ENCODE results near the gene FAM234B. TPM values are rescaled to one million over a fixed set of nuclear protein-coding genes. Genes with fewer than 3 reads are reported as not detected.

Gene FAM234B
- total RNA-seq, 1 experiment from 2014 or later: 25.9 TPM

DNA sequence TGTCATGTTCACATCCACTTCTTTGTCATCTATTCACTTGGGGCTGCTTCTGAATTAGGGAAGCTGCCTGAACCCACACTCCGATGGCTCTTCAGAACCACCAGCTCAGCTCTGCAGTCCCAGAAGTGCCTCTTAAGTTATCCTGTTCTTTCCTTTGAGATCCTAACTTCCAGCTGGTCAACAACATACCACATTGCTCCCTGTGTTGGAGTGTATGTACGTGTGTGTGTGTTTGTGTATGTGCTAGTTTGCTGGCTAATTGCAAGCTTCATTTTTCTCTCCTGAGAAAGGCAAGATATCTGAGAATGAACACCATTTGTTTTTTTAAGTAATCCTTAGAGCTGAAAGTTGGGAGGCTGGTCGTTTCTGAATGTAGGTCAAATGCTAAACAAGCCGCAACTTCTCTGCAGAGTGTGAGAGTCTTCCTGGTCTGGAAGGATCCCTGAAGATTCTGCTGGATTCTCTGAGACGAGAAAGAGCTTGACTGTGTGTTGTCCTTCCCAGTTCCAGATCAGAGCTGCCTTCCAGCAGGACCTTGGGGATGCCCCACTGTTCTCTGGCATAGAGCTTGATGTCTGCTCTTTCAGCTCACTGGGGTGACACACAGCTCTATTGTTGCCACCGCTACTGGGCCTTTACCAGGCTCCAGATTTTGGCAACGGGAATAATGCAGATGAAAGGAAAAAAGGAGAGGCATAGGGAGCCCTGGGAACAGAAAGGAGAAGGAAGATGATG is 58.4 kb downstream of the FAM234B start:
- Mint-ChIP-seq H3K9me3 (no peaks in the 10 kb centered on the region), H3K4me1 (peaks cover 46% of the 10 kb centered on the region), H3K27me3 (ENCODE audit: low read depth) (peaks cover 3% of the 10 kb centered on the region), H3K4me3 (peak overlapping the region; percentile 74), H3K27ac (peak overlapping the region; percentile 72; the same call in 1 of the 2 replicates), H3K36me3 (no peaks in the 10 kb centered on the region)
- TF ChIP-seq ZNF423 (CRISPR knock-in tag; IDR thresholded peaks at IDR 0.05): no peak
- TF ChIP-seq, protein P1, sequence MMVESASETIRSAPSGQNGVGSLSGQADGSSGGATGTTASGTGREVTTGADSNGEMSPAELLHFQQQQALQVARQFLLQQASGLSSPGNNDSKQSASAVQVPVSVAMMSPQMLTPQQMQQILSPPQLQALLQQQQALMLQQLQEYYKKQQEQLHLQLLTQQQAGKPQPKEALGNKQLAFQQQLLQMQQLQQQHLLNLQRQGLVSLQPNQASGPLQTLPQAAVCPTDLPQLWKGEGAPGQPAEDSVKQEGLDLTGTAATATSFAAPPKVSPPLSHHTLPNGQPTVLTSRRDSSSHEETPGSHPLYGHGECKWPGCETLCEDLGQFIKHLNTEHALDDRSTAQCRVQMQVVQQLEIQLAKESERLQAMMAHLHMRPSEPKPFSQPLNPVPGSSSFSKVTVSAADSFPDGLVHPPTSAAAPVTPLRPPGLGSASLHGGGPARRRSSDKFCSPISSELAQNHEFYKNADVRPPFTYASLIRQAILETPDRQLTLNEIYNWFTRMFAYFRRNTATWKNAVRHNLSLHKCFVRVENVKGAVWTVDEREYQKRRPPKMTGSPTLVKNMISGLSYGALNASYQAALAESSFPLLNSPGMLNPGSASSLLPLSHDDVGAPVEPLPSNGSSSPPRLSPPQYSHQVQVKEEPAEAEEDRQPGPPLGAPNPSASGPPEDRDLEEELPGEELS (CRISPR knock-in tag; IDR thresholded peaks at IDR 0.05): no peak
- no peak for TF ChIP-seq NFATC4 (CRISPR knock-in tag; IDR thresholded peaks at IDR 0.05)
- TF ChIP-seq ZNF263 (CRISPR knock-in tag; IDR thresholded peaks at IDR 0.05; ENCODE audit: low read depth): no peak
- TF ChIP-seq NR2C2 (CRISPR knock-in tag; IDR thresholded peaks at IDR 0.05): no peak
- TF ChIP-seq, protein P2, sequence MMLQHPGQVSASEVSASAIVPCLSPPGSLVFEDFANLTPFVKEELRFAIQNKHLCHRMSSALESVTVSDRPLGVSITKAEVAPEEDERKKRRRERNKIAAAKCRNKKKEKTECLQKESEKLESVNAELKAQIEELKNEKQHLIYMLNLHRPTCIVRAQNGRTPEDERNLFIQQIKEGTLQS (CRISPR knock-in tag; conservative IDR thresholded peaks at IDR 0.05): no peak
- ChIA-PET POLR2A (interaction anchor here (1.8 kb wide), 1 partner anchor 13 kb away, joined by 6 read pairs; no protein-coding TSS in a partner anchor), CTCF (interaction anchor here (0.7 to 5.8 kb wide), 7 partner anchors 23 to 880 kb away, joined by 3 to 47 read pairs (median 4); no protein-coding TSS in a partner anchor)
- no peak for ATAC-seq
- DNase-seq (ENCODE audit: low spot score): no peak

DNA sequence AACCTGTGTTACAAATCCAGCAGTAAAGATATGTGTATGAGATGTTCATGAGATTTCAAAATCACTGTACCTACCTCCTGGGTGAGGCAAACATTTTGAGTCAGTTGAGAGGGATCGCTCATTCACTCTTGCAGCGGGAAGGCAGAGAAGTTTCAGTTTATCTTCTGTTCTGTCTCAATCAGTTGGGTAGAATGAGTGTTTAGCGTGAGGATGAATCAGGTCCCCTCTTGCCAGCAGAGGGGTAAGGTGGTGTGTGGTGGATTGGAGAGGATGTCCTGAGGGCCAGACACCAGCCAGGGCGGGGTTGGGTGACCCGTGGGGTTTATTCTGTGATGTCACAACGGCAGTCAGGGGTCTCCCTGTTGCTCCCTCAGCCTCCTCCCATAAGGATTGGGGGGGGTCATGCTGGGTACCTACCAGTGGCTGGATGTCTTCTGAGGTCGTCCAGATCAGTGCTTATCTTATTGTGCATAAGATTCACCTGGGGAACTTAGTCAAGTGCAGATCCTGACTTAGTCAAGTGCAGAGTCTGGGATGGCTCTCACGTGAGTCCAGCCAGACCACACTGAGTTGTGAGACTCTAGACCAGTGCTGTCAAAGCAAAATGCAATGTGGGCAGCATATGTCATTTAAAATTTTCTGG is 59.3 kb downstream of the FAM234B start, which contains the start of gene GSG1:
Gene GSG1, minus strand, starts transcription at position 277 of the 643 bp plus-strand sequence. Its CDS starts 155 bp downstream, at position 122.
- Mint-ChIP-seq H3K4me3 (no peak within 1 kb of the TSS), H3K27me3 (ENCODE audit: low read depth) (peaks cover 3% of the 10 kb centered on the region), H3K27ac (peak within 1 kb of the TSS; percentile 72; the same call in 1 of the 2 replicates), H3K4me1 (peaks cover 39% of the 10 kb centered on the region), H3K36me3 (no peaks in the 10 kb centered on the region), H3K9me3 (peaks cover 6% of the 10 kb centered on the region; the same call in 1 of the 2 replicates)
- ATAC-seq (no peak), DNase-seq (ENCODE audit: low spot score) (no peak)
- POLR2A ChIA-PET: no interaction called here
- TF ChIP-seq ESRRA (CRISPR knock-in tag; IDR thresholded peaks at IDR 0.05; ENCODE audit: borderline replicate concordance) (no peak), CREB1 (CRISPR knock-in tag; IDR thresholded peaks at IDR 0.05) (no peak), SP1 (CRISPR knock-in tag; conservative IDR thresholded peaks at IDR 0.05) (no peak), SMAD3 (CRISPR knock-in tag; IDR thresholded peaks at IDR 0.05; ENCODE audit: borderline replicate concordance) (no peak), ZNF416 (CRISPR knock-in tag; IDR thresholded peaks at IDR 0.05) (no peak), FOXK1 (CRISPR knock-in tag; IDR thresholded peaks at IDR 0.05) (no peak), NFE2L1 (CRISPR knock-in tag; IDR thresholded peaks at IDR 0.05) (no peak)
- TF ChIP-seq, protein P3, sequence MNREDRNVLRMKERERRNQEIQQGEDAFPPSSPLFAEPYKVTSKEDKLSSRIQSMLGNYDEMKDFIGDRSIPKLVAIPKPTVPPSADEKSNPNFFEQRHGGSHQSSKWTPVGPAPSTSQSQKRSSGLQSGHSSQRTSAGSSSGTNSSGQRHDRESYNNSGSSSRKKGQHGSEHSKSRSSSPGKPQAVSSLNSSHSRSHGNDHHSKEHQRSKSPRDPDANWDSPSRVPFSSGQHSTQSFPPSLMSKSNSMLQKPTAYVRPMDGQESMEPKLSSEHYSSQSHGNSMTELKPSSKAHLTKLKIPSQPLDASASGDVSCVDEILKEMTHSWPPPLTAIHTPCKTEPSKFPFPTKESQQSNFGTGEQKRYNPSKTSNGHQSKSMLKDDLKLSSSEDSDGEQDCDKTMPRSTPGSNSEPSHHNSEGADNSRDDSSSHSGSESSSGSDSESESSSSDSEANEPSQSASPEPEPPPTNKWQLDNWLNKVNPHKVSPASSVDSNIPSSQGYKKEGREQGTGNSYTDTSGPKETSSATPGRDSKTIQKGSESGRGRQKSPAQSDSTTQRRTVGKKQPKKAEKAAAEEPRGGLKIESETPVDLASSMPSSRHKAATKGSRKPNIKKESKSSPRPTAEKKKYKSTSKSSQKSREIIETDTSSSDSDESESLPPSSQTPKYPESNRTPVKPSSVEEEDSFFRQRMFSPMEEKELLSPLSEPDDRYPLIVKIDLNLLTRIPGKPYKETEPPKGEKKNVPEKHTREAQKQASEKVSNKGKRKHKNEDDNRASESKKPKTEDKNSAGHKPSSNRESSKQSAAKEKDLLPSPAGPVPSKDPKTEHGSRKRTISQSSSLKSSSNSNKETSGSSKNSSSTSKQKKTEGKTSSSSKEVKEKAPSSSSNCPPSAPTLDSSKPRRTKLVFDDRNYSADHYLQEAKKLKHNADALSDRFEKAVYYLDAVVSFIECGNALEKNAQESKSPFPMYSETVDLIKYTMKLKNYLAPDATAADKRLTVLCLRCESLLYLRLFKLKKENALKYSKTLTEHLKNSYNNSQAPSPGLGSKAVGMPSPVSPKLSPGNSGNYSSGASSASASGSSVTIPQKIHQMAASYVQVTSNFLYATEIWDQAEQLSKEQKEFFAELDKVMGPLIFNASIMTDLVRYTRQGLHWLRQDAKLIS (CRISPR knock-in tag; IDR thresholded peaks at IDR 0.05; ENCODE audit: borderline replicate concordance): no peak
- TF ChIP-seq, protein P4, sequence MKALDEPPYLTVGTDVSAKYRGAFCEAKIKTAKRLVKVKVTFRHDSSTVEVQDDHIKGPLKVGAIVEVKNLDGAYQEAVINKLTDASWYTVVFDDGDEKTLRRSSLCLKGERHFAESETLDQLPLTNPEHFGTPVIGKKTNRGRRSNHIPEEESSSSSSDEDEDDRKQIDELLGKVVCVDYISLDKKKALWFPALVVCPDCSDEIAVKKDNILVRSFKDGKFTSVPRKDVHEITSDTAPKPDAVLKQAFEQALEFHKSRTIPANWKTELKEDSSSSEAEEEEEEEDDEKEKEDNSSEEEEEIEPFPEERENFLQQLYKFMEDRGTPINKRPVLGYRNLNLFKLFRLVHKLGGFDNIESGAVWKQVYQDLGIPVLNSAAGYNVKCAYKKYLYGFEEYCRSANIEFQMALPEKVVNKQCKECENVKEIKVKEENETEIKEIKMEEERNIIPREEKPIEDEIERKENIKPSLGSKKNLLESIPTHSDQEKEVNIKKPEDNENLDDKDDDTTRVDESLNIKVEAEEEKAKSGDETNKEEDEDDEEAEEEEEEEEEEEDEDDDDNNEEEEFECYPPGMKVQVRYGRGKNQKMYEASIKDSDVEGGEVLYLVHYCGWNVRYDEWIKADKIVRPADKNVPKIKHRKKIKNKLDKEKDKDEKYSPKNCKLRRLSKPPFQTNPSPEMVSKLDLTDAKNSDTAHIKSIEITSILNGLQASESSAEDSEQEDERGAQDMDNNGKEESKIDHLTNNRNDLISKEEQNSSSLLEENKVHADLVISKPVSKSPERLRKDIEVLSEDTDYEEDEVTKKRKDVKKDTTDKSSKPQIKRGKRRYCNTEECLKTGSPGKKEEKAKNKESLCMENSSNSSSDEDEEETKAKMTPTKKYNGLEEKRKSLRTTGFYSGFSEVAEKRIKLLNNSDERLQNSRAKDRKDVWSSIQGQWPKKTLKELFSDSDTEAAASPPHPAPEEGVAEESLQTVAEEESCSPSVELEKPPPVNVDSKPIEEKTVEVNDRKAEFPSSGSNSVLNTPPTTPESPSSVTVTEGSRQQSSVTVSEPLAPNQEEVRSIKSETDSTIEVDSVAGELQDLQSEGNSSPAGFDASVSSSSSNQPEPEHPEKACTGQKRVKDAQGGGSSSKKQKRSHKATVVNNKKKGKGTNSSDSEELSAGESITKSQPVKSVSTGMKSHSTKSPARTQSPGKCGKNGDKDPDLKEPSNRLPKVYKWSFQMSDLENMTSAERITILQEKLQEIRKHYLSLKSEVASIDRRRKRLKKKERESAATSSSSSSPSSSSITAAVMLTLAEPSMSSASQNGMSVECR (CRISPR knock-in tag; IDR thresholded peaks at IDR 0.05; ENCODE audit: borderline replicate concordance): no peak
- TF ChIP-seq, protein P5, sequence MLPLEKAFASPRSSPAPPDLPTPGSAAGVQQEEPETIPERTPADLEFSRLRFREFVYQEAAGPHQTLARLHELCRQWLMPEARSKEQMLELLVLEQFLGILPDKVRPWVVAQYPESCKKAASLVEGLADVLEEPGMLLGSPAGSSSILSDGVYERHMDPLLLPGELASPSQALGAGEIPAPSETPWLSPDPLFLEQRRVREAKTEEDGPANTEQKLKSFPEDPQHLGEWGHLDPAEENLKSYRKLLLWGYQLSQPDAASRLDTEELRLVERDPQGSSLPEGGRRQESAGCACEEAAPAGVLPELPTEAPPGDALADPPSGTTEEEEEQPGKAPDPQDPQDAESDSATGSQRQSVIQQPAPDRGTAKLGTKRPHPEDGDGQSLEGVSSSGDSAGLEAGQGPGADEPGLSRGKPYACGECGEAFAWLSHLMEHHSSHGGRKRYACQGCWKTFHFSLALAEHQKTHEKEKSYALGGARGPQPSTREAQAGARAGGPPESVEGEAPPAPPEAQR (CRISPR knock-in tag; IDR thresholded peaks at IDR 0.05): no peak
- CTCF ChIA-PET: interaction anchor here (0.8 to 5.8 kb wide), 5 partner anchors 24 to 879 kb away, joined by 3 to 47 read pairs (median 5); no protein-coding TSS in a partner anchor

Data from WTC11 (cell line).